Adrenal gland (tissue), 5 donors: Measurements from ENCODE around the gene TTC9C.

ENCODE experiments used
- CTCF ChIP-seq, 6 experiments: fragments of 450-650 bp in 4 of 6; fragments of 200-600 bp in 2 of 6; sonication (generic) in 1 of 6; IDR thresholded peaks; 1 replicate in 5 of 6; 2 replicates in 1 of 6; pipeline versions ENCODE4 v1.5.1 to v1.8.0; 2016 to 2021; ENCODE audit warnings: antibody characterized with exemption in 6 of 6, mild to moderate bottlenecking in 2 of 6, moderate library complexity in 1 of 6
- POLR2A ChIP-seq, 2 donors: fragments of 450-650 bp; IDR thresholded peaks; one replicate each; pipeline ENCODE4 v1.6.1; 2017; ENCODE audit warnings: antibody characterized with exemption in 2 of 2, mild to moderate bottlenecking in 2 of 2, moderate library complexity in 1 of 2
- donor health status: DM: no; HTN: no; CAD: no.

GRCh38 chr11:62755086-62755615, 26.9 kb downstream of the TTC9C start:
- TF ChIP-seq CTCF (IDR thresholded peaks at IDR 0.05) (no peak), POLR2A (IDR thresholded peaks at IDR 0.05) (no peak)
